Stimulated activated CD4-positive, alpha-beta T cell treated with anti-CD3 and anti-CD28 coated beads, Interleukin-2, amount 100 ng/mL, for 48 hours (primary cell): ENCODE results near the gene HBG2.

Experiments used
- DNase-seq, 2 donors: peaks; one replicate each; pipeline ENCODE4 v3.0.0-alpha.2; 2020

HBG2 gene

DNA sequence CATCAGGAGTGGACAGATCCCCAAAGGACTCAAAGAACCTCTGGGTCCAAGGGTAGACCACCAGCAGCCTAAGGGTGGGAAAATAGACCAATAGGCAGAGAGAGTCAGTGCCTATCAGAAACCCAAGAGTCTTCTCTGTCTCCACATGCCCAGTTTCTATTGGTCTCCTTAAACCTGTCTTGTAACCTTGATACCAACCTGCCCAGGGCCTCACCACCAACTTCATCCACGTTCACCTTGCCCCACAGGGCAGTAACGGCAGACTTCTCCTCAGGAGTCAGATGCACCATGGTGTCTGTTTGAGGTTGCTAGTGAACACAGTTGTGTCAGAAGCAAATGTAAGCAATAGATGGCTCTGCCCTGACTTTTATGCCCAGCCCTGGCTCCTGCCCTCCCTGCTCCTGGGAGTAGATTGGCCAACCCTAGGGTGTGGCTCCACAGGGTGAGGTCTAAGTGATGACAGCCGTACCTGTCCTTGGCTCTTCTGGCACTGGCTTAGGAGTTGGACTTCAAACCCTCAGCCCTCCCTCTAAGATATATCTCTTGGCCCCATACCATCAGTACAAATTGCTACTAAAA is 27.8 kb downstream of the HBG2 start, which contains the start of gene HBB:
Gene HBB, minus strand, starts transcription at position 340 of the 579 bp plus-strand sequence. Its CDS starts 50 bp downstream, at position 290.
- DNase-seq = no peak

GRCh38 chr11:5225480-5225871 is 29.1 kb downstream of the HBG2 start:
- DNase-seq = no peak

DNA sequence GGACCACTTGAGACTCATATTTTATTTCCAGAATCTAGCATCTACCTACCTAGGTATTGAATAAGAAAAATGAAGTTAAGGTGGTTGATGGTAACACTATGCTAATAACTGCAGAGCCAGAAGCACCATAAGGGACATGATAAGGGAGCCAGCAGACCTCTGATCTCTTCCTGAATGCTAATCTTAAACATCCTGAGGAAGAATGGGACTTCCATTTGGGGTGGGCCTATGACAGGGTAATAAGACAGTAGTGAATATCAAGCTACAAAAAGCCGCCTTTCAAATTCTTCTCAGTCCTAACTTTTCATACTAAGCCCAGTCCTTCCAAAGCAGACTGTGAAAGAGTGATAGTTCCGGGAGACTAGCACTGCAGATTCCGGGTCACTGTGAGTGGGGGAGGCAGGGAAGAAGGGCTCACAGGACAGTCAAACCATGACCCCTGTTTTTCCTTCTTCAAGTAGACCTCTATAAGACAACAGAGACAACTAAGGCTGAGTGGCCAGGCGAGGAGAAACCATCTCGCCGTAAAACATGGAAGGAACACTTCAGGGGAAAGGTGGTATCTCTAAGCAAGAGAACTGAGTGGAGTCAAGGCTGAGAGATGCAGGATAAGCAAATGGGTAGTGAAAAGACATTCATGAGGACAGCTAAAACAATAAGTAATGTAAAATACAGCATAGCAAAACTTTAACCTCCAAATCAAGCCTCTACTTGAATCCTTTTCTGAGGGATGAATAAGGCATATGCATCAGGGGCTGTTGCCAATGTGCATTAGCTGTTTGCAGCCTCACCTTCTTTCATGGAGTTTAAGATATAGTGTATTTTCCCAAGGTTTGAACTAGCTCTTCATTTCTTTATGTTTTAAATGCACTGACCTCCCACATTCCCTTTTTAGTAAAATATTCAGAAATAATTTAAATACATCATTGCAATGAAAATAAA is 29.8 kb downstream of the HBG2 start:
- no peak for DNase-seq

GRCh38 chr11:5223686-5224085 is 30.9 kb downstream of the HBG2 start:
- DNase-seq = no peak

DNA sequence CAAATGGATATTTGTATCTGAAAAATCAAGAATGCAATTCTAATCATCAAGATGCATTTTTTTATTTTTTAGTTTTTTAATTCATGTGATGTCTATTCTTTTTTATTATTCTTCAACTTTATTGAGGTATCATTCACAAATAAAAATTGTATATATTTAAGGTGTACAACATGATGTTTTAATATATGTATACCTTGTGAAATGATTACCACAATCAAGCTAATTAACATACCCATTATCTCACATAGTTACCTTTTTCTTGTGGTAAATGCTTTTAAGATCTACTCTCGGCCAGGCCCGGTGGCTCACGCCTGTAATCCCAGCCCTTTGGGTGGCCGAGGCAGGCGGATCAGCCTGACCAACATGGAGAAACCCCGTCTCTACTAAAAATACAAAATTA is 31.4 kb downstream of the HBG2 start:
- no peak for DNase-seq

DNA sequence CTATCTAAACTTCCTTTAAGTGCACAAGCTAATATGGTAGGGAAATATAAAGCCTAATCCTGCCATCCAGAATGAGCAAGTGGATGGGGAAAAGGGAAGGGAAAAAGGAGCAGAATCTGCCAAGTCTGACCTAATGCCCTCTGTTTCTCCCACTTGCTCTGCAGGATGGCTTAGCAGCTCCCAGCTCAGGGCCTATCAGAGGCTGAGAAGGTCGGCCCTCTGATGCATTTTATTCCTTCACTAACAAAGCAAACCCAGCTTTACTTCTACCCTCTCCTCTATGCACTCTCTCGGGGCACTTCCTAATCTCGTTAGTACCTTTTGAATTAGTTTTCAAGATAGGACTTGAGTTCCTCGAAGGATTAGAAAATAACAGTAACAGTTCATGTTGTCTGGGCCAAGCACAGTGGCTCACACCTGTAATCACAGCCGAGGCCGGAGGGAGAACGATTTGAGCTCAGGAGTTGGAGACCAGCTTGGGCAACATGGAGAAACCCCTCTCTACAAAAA is 44.1 kb downstream of the HBG2 start:
- DNase-seq = no peak

- no peak for DNase-seq
Measured at GRCh38 chr11:5204787-5205186, 49.8 kb downstream of the HBG2 start.

DNA sequence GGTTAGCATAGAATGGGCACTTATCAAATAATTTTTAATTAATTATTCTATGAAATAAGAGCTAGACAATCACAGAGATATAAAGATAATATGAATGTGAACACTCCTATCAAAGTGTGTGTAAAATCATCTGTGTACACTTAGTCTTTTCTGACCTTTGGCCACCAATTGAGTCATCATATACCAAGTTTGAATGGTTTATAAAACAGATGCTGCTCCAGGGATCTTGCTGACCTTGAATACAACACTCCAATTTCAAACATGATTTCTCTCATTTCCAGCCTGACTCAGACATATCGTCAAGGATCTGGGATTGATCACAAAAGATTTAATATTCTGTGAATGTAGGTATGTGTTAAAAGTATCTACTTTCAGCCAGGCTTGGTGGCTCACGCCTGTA is 51.2 kb downstream of the HBG2 start:
- no peak for DNase-seq
